Measurements from ENCODE around the gene RSRC1.
"Not testable (repeated sequence)": the region's sequence is repeated elsewhere in the genome, so short reads cannot be mapped to it uniquely, and the experiment has no call there.

RSRC1 gene

DNA sequence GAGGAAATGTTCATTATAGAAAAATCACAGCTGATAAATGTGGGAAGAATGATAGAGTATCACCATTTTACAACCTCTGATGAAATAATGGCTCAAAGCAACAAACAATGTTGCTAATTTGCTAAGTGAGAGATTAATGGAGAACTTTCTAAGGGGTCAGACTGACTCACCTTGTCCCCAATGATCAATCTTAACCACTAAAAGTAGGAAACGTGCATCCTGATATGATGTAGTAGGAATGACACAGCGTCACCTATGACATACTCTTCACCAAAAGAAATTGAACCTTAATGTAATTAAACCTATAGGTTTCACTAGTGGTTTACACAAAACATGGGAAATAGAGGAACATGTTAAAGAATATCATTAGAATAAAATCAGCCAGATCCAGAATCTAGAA lies 426.0 kb downstream of the RSRC1 start:
- no peak overlapping the region for H3K4me3 ChIP-seq (ENCODE audit: low read length)
- TF ChIP-seq, protein P1, sequence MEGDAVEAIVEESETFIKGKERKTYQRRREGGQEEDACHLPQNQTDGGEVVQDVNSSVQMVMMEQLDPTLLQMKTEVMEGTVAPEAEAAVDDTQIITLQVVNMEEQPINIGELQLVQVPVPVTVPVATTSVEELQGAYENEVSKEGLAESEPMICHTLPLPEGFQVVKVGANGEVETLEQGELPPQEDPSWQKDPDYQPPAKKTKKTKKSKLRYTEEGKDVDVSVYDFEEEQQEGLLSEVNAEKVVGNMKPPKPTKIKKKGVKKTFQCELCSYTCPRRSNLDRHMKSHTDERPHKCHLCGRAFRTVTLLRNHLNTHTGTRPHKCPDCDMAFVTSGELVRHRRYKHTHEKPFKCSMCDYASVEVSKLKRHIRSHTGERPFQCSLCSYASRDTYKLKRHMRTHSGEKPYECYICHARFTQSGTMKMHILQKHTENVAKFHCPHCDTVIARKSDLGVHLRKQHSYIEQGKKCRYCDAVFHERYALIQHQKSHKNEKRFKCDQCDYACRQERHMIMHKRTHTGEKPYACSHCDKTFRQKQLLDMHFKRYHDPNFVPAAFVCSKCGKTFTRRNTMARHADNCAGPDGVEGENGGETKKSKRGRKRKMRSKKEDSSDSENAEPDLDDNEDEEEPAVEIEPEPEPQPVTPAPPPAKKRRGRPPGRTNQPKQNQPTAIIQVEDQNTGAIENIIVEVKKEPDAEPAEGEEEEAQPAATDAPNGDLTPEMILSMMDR (conservative IDR thresholded peaks at IDR 0.05; ENCODE audit: low read depth, low read length): no peak
- no peak for DNase-seq (ENCODE audit: low read depth)

DNA sequence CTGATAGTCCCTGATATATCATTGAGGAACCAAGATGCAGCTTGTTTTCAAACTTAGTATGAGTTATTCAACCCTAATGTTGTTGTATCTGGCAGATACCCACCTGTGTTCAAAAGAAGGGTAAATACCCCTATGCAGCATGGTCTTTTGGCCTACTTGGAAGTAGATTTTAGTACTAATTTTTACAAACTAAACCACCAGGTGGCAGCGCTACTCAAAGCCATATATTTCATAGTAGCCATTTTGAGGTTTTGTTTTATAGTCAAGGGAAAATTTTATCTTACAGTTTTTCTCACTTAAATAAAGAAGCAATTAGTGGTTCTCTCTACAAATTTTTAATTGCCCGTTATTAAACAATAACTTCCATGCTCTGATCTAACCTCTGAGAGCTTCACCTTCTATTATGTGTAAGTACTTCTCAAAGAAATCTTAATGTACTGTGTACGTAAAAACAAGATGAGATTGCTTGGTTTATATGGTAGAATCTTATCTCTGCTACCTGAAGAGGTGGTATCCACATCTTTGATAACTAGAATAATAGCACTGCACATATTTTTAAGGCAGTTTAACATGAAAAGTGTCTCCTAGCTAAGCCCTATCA lies 429.6 kb downstream of the RSRC1 start:
- TF ChIP-seq, protein P1 (conservative IDR thresholded peaks at IDR 0.05; ENCODE audit: low read depth, low read length): peak; percentile 60
- no peak overlapping the region for H3K4me3 ChIP-seq (ENCODE audit: low read length)
- DNase-seq (ENCODE audit: low read depth): peak; percentile 2

DNA sequence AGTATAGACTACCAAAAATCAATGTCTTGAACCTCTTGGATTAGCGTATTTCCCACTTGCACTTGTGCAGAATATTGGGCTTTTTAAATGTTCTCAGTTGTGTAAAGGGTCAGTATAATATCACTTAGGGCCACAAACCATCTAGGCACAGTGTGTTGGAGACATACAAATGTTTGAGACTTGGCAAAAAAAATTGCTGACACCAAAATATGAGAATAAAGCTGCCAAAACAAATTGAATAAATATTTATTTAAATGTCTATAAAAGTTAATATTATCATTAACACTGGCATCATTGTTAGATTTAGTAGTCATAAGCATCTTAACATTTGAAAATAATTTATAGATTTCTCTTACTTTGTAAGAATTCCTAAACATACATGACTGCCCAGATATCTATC lies 430.2 kb downstream of the RSRC1 start:
- no peak overlapping the region for H3K4me3 ChIP-seq (ENCODE audit: low read length)
- TF ChIP-seq, protein P1 (conservative IDR thresholded peaks at IDR 0.05; ENCODE audit: low read depth, low read length): no peak
- DNase-seq (ENCODE audit: low read depth): no peak

DNA sequence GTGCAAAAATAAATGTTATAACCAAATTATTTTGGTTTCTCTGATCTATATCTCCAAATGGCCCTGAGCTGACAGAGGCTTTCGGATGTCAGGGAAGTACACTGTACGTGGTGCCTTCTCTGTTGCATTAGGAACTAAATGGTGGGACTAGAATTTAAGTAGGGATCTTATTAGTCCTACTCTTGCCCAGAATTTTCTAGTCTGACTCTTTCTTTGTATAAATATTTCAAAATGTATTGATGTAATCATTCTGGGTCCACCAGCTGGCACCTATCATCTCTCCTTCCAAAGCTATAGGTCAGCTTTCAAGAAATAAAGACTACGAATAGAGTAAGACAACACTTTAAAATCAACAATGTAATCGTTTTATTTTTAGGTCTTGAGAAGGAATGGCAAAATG lies 438.8 kb downstream of the RSRC1 start:
- TF ChIP-seq, protein P1 (conservative IDR thresholded peaks at IDR 0.05; ENCODE audit: low read depth, low read length): no peak
- DNase-seq (ENCODE audit: low read depth): no peak

DNA sequence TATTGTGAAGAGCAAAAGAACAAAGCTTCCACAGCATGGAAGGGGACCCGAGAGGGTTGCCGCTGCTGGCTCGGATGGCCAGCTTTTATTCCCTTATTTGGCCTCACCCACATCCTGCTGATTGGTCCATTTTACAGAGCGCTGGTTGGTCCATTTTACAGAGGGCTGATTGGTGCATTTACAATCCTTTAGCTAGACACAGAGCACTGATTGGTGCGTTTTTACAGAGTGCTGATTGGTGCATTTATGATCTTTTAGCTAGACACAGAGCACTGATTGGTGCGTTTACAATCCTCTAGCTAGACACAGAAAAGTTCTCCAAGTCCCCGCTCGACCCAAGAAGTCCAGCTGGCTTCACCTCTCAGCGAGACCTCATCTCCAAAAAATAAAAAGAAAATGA lies 440.0 kb downstream of the RSRC1 start:
- not testable (repeated sequence) for H3K4me3 ChIP-seq (ENCODE audit: low read length); DNase-seq (ENCODE audit: low read depth)

More for the DNA sequence above, 438.8 kb downstream of the RSRC1 start:
- no peak overlapping the region for H3K4me3 ChIP-seq (ENCODE audit: low read length)

DNA sequence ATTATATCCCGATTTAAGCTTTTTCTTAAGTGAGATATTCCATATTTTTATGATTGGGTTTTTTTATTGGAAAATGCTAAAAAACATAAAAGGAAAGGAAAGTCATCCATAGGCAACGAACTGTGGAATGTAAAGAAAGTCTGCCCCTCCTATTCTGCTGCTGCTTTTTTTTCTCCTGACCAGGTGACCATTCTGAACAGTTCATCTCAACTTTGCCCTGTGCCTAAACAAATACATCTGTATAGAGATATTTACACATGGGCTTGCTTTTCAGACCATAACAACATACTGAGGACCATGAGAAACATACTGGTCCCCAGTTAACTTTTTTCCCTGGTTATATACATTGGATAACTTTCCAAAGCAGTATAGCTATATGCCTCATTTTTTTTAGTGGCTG lies 442.2 kb downstream of the RSRC1 start:
- no peak for DNase-seq (ENCODE audit: low read depth)
- TF ChIP-seq, protein P1 (conservative IDR thresholded peaks at IDR 0.05; ENCODE audit: low read depth, low read length): no peak
- H3K4me3 ChIP-seq (ENCODE audit: low read length): no peak overlapping the region

DNA sequence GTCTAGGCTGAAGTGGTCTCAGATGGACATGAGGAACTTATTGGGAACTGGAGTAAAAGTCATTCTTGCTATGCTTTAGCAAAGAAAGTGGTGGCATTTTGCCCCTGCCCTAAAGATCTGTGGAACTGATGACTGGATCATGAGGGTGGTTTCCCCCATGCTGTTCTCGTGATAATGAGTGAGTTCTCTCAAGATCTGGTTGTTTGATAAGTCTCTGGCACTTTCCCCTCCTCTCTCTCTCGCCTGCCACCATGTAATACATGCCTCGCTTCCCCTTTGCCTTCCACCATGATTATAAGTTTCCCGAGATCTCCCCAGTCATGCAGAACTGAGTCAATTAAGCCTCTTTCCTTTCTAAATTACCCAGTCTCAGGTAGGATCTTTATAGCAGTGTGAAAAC lies 449.6 kb downstream of the RSRC1 start:
- TF ChIP-seq, protein P1 (conservative IDR thresholded peaks at IDR 0.05; ENCODE audit: low read depth, low read length): no peak
- no peak overlapping the region for H3K4me3 ChIP-seq (ENCODE audit: low read length)
- DNase-seq (ENCODE audit: low read depth): no peak

Data from retinal pigment epithelial cell (primary cell).